ENCODE results near the gene CD69. TPM values are rescaled to one million over a fixed set of nuclear protein-coding genes. Genes with fewer than 3 reads are reported as not detected.
"Not testable (repeated sequence)": the region's sequence is repeated elsewhere in the genome, so short reads cannot be mapped to it uniquely, and the experiment has no call there.

Gene CD69
- total RNA-seq, 1 experiment from 2014 or later = 0.57 TPM

GRCh38 chr12:9719790-9720189, 40.9 kb downstream of the CD69 start:
- DNase-seq (ENCODE audit: low read depth) = no peak

GRCh38 chr12:9718968-9719367, 41.7 kb downstream of the CD69 start:
- no peak for DNase-seq (ENCODE audit: low read depth)

GRCh38 chr12:9717070-9717925, 43.4 kb downstream of the CD69 start:
- DNase-seq (ENCODE audit: low read depth) = no peak

GRCh38 chr12:9713032-9713558, 47.6 kb downstream of the CD69 start:
- DNase-seq (ENCODE audit: low read depth) = not testable (repeated sequence)

- DNase-seq (ENCODE audit: low read depth) = no peak
These were observed 49.0 kb downstream of the CD69 start for GRCh38 chr12:9711664-9712063.

GRCh38 chr12:9710584-9711375, 49.9 kb downstream of the CD69 start:
- DNase-seq (ENCODE audit: low read depth) = no peak

- DNase-seq (ENCODE audit: low read depth) = no peak
These were observed 51.8 kb downstream of the CD69 start for GRCh38 chr12:9708853-9709252.

- peak; percentile 22 for DNase-seq (ENCODE audit: low read depth)
These were observed 52.6 kb downstream of the CD69 start for GRCh38 chr12:9707864-9708808.

- DNase-seq (ENCODE audit: low read depth) = no peak
These were observed 53.3 kb downstream of the CD69 start for GRCh38 chr12:9707356-9707755.

GRCh38 chr12:9706086-9706685, 54.5 kb downstream of the CD69 start:
- DNase-seq (ENCODE audit: low read depth) = no peak

GRCh38 chr12:9704561-9704960, 56.1 kb downstream of the CD69 start:
- not testable (repeated sequence) for DNase-seq (ENCODE audit: low read depth)

Other genes starting within 250 kb of the CD69 start
- gene KLRB1, start 153.0 kb downstream of the CD69 start, total RNA-seq (2014; rRNA removed; shearing (Covaris generic)) = not detected in 2 replicates
- 0.34 and 0.39 TPM in 2 replicates for gene CLEC2D, start 91.2 kb downstream of the CD69 start, total RNA-seq (2014; rRNA removed; shearing (Covaris generic))
- not detected in 2 replicates for gene CLECL1, start 27.8 kb downstream of the CD69 start, total RNA-seq (2014; rRNA removed; shearing (Covaris generic))
- gene KLRF1, start 66.6 kb upstream of the CD69 start, total RNA-seq (2014; rRNA removed; shearing (Covaris generic)) = not detected in 2 replicates
- gene CLEC2B, start 108.5 kb upstream of the CD69 start, total RNA-seq (2014; rRNA removed; shearing (Covaris generic)) = 0.60 and 1.3 TPM in 2 replicates
- not detected in 2 replicates for gene KLRF2, start 120.6 kb upstream of the CD69 start, total RNA-seq (2014; rRNA removed; shearing (Covaris generic))
- not detected in 2 replicates for gene CLEC2A, start 171.5 kb upstream of the CD69 start, total RNA-seq (2014; rRNA removed; shearing (Covaris generic))
- not detected in 2 replicates for gene CLEC12A, start 210.5 kb upstream of the CD69 start, total RNA-seq (2014; rRNA removed; shearing (Covaris generic))
- gene CLEC1B, start 238.2 kb upstream of the CD69 start, total RNA-seq (2014; rRNA removed; shearing (Covaris generic)) = not detected in 2 replicates
- not detected in 2 replicates for gene CLEC12B, start 249.7 kb upstream of the CD69 start, total RNA-seq (2014; rRNA removed; shearing (Covaris generic))

Data from Daoy (cell line).